ENCODE results near the gene TRIM60. TPM values are rescaled to one million over a fixed set of nuclear protein-coding genes. Genes with fewer than 3 reads are reported as not detected.

The TRIM60 gene
- total and polyA plus RNA-seq, 2 of the 13 experiments (the other 11 are each of a cell fraction or from before 2014, with no cell fraction given): not detected

GRCh38 chr4:165005352-165005925, 26.4 kb upstream of the TRIM60 start:
- 42% methylated on average over 6 of the region's 6 CpGs for WGBS (ENCODE audit: low lambda C conversion rate)

More at GRCh38 chr4:165005352-165005925, 26.4 kb upstream of the TRIM60 start:
- ChIA-PET POLR2A (no interaction called here), CTCF (ENCODE audit: low intra/inter-chr PET ratio, low total read pairs) (no interaction called here)
- H3K27ac ChIP-seq (ENCODE audit: extremely low read length, insufficient read depth, low read length): no peak overlapping the region
- in situ Hi-C loops (cut with HindIII; ENCODE audit: extremely low pct_ligation_motif_present, low pct_unique_long_range_greater_than_20kb): no loop called here
- no peak overlapping the region for H3K4me3 ChIP-seq (replicated peaks in 1 of 3; ENCODE audit: insufficient read depth in 1 of 3, low read depth in 2 of 3, low read length in 3 of 3)
- H3K4me2 ChIP-seq (ENCODE audit: low read depth, low read length): no peak overlapping the region
- BruUV-seq (replicated peaks): no TSS peak
- peaks cover 6% of the 10 kb centered on the region; the same call in 1 of the 2 replicates for H3K4me1 ChIP-seq (ENCODE audit: insufficient read depth, low read length)
- no peaks in the 10 kb centered on the region for H4K20me1 ChIP-seq (ENCODE audit: insufficient read depth, low read length)
- no peaks in the 10 kb centered on the region for H3K79me2 ChIP-seq (ENCODE audit: insufficient read depth, low read length)
- H3K9me3 ChIP-seq (ENCODE audit: low read length): no peaks in the 10 kb centered on the region
- H3K36me3 ChIP-seq (replicated peaks in 1 of 2; ENCODE audit: control insufficient read depth in 1 of 2, insufficient read depth in 2 of 2, low read length in 2 of 2): no peaks in the 10 kb centered on the region
- intact Hi-C loops (cut with micrococcal nuclease; ENCODE audit: unreplicated experiment): no loop called here
- DNase-seq (ENCODE audit: low spot score): no peak
- ATAC-seq: no peak
- H3K9ac ChIP-seq (ENCODE audit: insufficient read depth, low read depth, low read length): no peak overlapping the region
- H2AFZ ChIP-seq (ENCODE audit: low read length): no peak overlapping the region
- H3K27me3 ChIP-seq (ENCODE audit: control insufficient read depth in 1 of 2, insufficient read depth in 2 of 2, low read length in 2 of 2): no peaks in the 10 kb centered on the region; a peak in 1 of 5 replicates
- TF ChIP-seq SOX5 (CRISPR knock-in tag; IDR thresholded peaks at IDR 0.05; ENCODE audit: borderline replicate concordance): no peak
- no peak for TF ChIP-seq ZNF660 (CRISPR knock-in tag; IDR thresholded peaks at IDR 0.05; ENCODE audit: borderline replicate concordance, low read depth)
- no peak for TF ChIP-seq PAF1 (CRISPR knock-in tag; IDR thresholded peaks at IDR 0.05)
- no peak for TF ChIP-seq FOXC1 (CRISPR knock-in tag; IDR thresholded peaks at IDR 0.05; ENCODE audit: borderline replicate concordance)
- TF ChIP-seq MEIS2 (CRISPR knock-in tag; IDR thresholded peaks at IDR 0.05): no peak
- TF ChIP-seq KAT2B (IDR thresholded peaks at IDR 0.05; ENCODE audit: borderline replicate concordance, low read depth, low read length): no peak
- no peak for TF ChIP-seq ZBTB49 (CRISPR knock-in tag; IDR thresholded peaks at IDR 0.05; ENCODE audit: borderline replicate concordance)
- TF ChIP-seq TOPORS (CRISPR knock-in tag; IDR thresholded peaks at IDR 0.05): no peak
- no peak for TF ChIP-seq TCF7 (IDR thresholded peaks at IDR 0.05; ENCODE audit: low read depth)
- no peak for TF ChIP-seq ZNF225 (CRISPR knock-in tag; IDR thresholded peaks at IDR 0.05)
- no peak for TF ChIP-seq ZNF546 (CRISPR knock-in tag; conservative IDR thresholded peaks at IDR 0.05)
- no peak for TF ChIP-seq ZFP91 (CRISPR knock-in tag; IDR thresholded peaks at IDR 0.05; ENCODE audit: borderline replicate concordance)
- TF ChIP-seq PLRG1 (conservative IDR thresholded peaks at IDR 0.05): no peak
- TF ChIP-seq ZNF709 (CRISPR knock-in tag; IDR thresholded peaks at IDR 0.05): no peak
- FAIRE-seq: no peak
